Cardiac fibroblast (primary cell): ENCODE data around the gene NAV1.

Experiments
- DNase-seq, 2 donors: peaks; one replicate each; pipeline versions ENCODE4 v3.0.0 to v3.0.0-alpha.2; 2010; ENCODE audit warnings: low read depth in 2 of 2
- H3K4me3 ChIP-seq, 2 donors: replicated peaks in 1 of 2; 1 replicate in 1 of 2; 2 replicates in 1 of 2; pipeline ENCODE4 v1.5.1; 2011; ENCODE audit warnings: low read depth in 2 of 2, low read length in 2 of 2, mild to moderate bottlenecking in 2 of 2, moderate library complexity in 1 of 2
- CTCF ChIP-seq: IDR thresholded peaks from one replicate; pipeline ENCODE4 v1.5.1; 2011; ENCODE audit warnings: low read depth, mild to moderate bottlenecking, low read length, inconsistent platforms

NAV1 gene

GRCh38 chr1:201504179-201504631 lies 34.7 kb upstream of the NAV1 start:
- peak overlapping the region in 1 of 2 donors; percentile 79 for H3K4me3 ChIP-seq
- TF ChIP-seq CTCF: no peak
- peak; percentile 51 to 58 for DNase-seq

- DNase-seq: no peak
- TF ChIP-seq CTCF: no peak
- H3K4me3 ChIP-seq: peak overlapping the region; percentile 79
Measured at GRCh38 chr1:201504799-201505502, 34.0 kb upstream of the NAV1 start.

DNA sequence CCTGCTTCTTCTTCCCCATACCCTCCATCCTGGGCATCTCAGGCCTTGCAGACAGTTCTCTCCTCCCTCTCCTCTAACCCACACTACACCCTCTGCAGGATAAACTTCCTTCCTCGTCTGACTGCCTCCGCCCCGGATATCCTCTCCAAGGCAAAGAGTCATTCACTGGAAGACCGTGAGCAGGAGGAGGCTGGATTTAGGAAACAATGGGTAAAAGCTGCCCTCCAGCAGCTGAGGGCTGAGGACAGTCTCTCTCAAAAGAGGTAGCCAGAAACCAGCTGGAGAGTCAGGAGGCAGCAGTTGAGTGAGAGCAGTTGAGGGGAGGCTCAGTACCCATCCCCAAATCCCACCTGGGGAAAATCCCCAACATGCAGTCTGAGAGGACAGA lies 33.4 kb upstream of the NAV1 start:
- TF ChIP-seq CTCF: no peak
- DNase-seq: peak; percentile 83 to 88
- peak overlapping the region; percentile 79 for H3K4me3 ChIP-seq

DNA sequence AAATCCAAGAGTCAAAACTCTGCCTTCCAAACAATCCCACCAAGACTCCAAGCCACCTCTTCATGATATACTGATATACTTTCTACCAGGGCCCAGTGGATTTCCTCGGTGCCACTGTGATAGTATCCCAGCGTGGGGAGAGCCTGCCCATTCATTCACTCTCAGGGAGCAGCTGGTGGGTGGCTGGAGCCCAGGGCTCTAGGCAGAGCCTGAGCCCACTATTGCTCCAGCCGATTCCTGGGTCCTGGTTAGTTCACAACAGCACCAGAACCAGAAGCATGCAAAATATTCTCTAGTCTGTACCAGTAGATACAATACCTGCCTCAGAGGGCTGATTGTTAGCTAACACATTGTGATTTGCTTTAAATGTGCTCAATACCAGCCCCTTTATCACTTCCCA lies 32.8 kb upstream of the NAV1 start:
- peak overlapping the region; percentile 79 for H3K4me3 ChIP-seq
- peak in 1 of 2 donors; percentile 27 for DNase-seq
- no peak for TF ChIP-seq CTCF

DNA sequence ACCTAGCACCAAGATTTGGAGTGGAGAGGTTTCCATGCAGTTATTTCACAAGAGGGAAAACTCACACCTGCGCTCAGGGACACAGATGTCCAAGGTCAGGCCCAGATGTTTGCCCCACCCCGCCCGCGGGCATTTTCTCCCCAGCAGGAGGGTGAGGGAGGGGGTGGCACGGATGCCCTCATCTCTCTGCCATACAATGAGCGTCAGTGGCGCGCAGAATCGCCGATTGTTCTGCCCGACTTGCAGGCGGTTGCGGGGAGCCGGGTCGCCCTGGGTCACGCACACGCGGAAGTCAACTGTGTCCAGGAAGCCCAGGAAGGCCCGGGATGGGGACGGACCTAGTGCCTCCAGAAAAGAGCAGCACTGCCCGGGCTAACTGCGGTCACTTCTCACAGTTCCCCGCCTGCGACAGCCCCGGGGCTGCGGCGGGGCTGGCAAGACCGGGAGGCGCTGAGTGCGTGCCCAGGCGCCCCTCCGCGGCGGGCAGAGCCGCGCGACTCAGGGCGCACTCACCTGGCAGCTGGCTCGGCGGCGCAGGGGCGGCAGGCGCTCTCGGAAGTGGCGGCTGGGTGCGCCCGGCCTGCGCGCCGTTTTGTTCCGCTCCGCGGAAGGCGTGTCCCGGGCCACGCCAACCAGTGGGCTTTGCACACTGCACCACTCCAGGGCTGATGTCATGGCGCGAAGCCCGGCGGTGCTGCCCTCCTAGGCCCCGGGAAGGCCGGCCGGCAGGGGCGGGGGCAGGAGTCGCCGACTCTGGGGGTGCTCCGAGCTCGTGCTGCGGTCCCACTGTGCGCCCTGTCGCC lies 32.2 kb upstream of the NAV1 start, which contains the start of gene CSRP1:
CSRP1 (minus strand) TSS at position 567 of the 803 bp plus-strand sequence. CDS start 10,820 bp downstream, outside the sequence.
- DNase-seq: peak; percentile 82 to 89
- TF ChIP-seq CTCF: no peak
- peak within 1 kb of the TSS; percentile 79 for H3K4me3 ChIP-seq

DNA sequence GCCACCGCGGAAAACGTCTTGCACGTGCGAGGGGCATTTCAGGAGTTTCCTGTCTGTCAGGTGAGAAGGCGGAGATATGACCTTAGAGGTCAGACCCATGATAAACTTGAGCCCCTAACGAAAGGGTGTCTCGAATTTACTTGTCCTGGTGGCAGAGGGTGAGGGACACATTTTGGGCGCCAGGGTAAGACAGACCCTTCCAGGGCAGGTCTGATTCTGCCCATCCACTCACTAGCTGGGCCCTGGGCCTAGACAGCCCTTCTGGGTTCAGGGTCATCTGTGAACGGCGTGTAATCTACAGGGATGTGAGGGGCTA lies 31.6 kb upstream of the NAV1 start:
- no peak for TF ChIP-seq CTCF
- peak overlapping the region; percentile 23 to 79 for H3K4me3 ChIP-seq
- no peak for DNase-seq
